Lower lobe of right lung (tissue), 2 donors: ENCODE measurements around the gene CHRNA9. TPM values are rescaled to one million over a fixed set of nuclear protein-coding genes. Genes with fewer than 3 reads are reported as not detected.
"Not testable (repeated sequence)": the region's sequence is repeated elsewhere in the genome, so short reads cannot be mapped to it uniquely, and the experiment has no call there.

ENCODE experiments used
- ATAC-seq, 2 donors: fragments of 200-7000 bp; cut with Tn5 transposase; one replicate each; pipeline ENCODE4 v1.9.1; 2020 to 2022; ENCODE audit warnings: mild to moderate bottlenecking in 2 of 2, moderate library complexity in 2 of 2
- DNase-seq: peaks from one replicate; pipeline ENCODE4 v3.0.0-alpha.2; 2020
- H3K27ac ChIP-seq: fragments of 200-600 bp; one replicate; pipeline ENCODE4 v1.8.0; 2022
- H3K27me3 ChIP-seq: fragments of 200-600 bp; one replicate; pipeline ENCODE4 v1.8.0; 2022; ENCODE audit warnings: low read depth
- H3K36me3 ChIP-seq: fragments of 200-600 bp; one replicate; pipeline ENCODE4 v1.8.0; 2022; ENCODE audit warnings: mild to moderate bottlenecking
- H3K4me1 ChIP-seq: fragments of 200-600 bp; one replicate; pipeline ENCODE4 v1.8.0; 2022
- H3K4me3 ChIP-seq: fragments of 200-600 bp; one replicate; pipeline ENCODE4 v1.8.0; 2022; ENCODE audit warnings: mild to moderate bottlenecking
- H3K9me3 ChIP-seq: fragments of 200-600 bp; one replicate; pipeline ENCODE4 v1.8.0; 2022
- CTCF ChIP-seq: fragments of 200-600 bp; IDR thresholded peaks from one replicate; pipeline ENCODE4 v1.8.0; 2022; ENCODE audit warnings: antibody characterized with exemption, mild to moderate bottlenecking
- intact Hi-C: fragments of 100-400 bp; cut with DNase I; formaldehyde crosslinking; loops from one replicate; pipeline ENCODE4 v1.11.0; 2022
- total RNA-seq: library from RNA; stranded (reverse); fragmentation: NEBNext Ultra II Directional; extraction: Animal tissue kit (Norgen Biotek cat#: 25700); gene quantifications from one replicate; pipeline ENCODE4 v1.2.1, GENCODE V29; 2021
- donor health status: DM: no; HTN: yes; CAD: no; lungs with severe emphysema.

CHRNA9 gene
- total RNA-seq, 1 donor from 2014 or later: not detected

- no peak overlapping the region for H3K27ac ChIP-seq
- no peaks in the 10 kb centered on the region for H3K36me3 ChIP-seq
- H3K4me3 ChIP-seq: no peak overlapping the region
- no peak for ATAC-seq
- no peak for TF ChIP-seq CTCF
- H3K27me3 ChIP-seq: no peaks in the 10 kb centered on the region
- DNase-seq: no peak
- peaks cover 7% of the 10 kb centered on the region for H3K4me1 ChIP-seq
- H3K9me3 ChIP-seq: no peaks in the 10 kb centered on the region
- intact Hi-C loops: no loop called here
Observed at GRCh38 chr4:40389986-40390385, 54.9 kb downstream of the CHRNA9 start.

GRCh38 chr4:40392241-40392640 lies 57.1 kb downstream of the CHRNA9 start:
- H3K27me3 ChIP-seq, H3K36me3 ChIP-seq, intact Hi-C loops, H3K4me3 ChIP-seq, H3K9me3 ChIP-seq, DNase-seq, H3K27ac ChIP-seq: not testable (repeated sequence)
- H3K4me1 ChIP-seq: peaks cover 26% of the 10 kb centered on the region
- ATAC-seq: peak; percentile 19 to 73

- H3K4me1 ChIP-seq: peaks cover 26% of the 10 kb centered on the region
- ATAC-seq (no peak), DNase-seq (no peak)
- H3K27ac ChIP-seq: no peak overlapping the region
- no peaks in the 10 kb centered on the region for H3K9me3 ChIP-seq
- intact Hi-C loops: no loop called here
- no peaks in the 10 kb centered on the region for H3K27me3 ChIP-seq
- no peaks in the 10 kb centered on the region for H3K36me3 ChIP-seq
- TF ChIP-seq CTCF: no peak
- H3K4me3 ChIP-seq: no peak overlapping the region
Observed at GRCh38 chr4:40394236-40394635, 59.1 kb downstream of the CHRNA9 start.

- ATAC-seq (peak; percentile 7 to 11), DNase-seq (no peak)
- H3K9me3 ChIP-seq: no peaks in the 10 kb centered on the region
- TF ChIP-seq CTCF: no peak
- H3K4me3 ChIP-seq: no peak overlapping the region
- peak overlapping the region; percentile 34 for H3K27ac ChIP-seq
- peaks cover 26% of the 10 kb centered on the region for H3K4me1 ChIP-seq
- intact Hi-C loops: no loop called here
- H3K27me3 ChIP-seq: no peaks in the 10 kb centered on the region
- no peaks in the 10 kb centered on the region for H3K36me3 ChIP-seq
Observed at GRCh38 chr4:40395166-40395900, 60.2 kb downstream of the CHRNA9 start.

- intact Hi-C loops: no loop called here
- peak overlapping the region; percentile 34 for H3K27ac ChIP-seq
- H3K4me1 ChIP-seq: peaks cover 26% of the 10 kb centered on the region
- no peak for TF ChIP-seq CTCF
- H3K4me3 ChIP-seq: no peak overlapping the region
- H3K9me3 ChIP-seq: no peaks in the 10 kb centered on the region
- DNase-seq (peak; percentile 83), ATAC-seq (peak; percentile 84 to 88)
- H3K36me3 ChIP-seq: no peaks in the 10 kb centered on the region
- H3K27me3 ChIP-seq: no peaks in the 10 kb centered on the region
Observed at GRCh38 chr4:40395908-40396793, 61.0 kb downstream of the CHRNA9 start.

- no peaks in the 10 kb centered on the region for H3K36me3 ChIP-seq
- H3K27me3 ChIP-seq: no peaks in the 10 kb centered on the region
- no peak overlapping the region for H3K4me3 ChIP-seq
- no peak overlapping the region for H3K27ac ChIP-seq
- no peak for TF ChIP-seq CTCF
- ATAC-seq: no peak
- peaks cover 31% of the 10 kb centered on the region for H3K4me1 ChIP-seq
- DNase-seq: no peak
- intact Hi-C loops: no loop called here
- no peaks in the 10 kb centered on the region for H3K9me3 ChIP-seq
Observed at GRCh38 chr4:40399578-40399977, 64.4 kb downstream of the CHRNA9 start.
